Measurements from ENCODE around the gene TMEM91.
A peak's percentile ranks its signal among the peaks of the same experiment; 100 is the strongest.
"Not testable (repeated sequence)": the region's sequence is repeated elsewhere in the genome, so short reads cannot be mapped to it uniquely, and the experiment has no call there.

TMEM91 gene

GRCh38 chr19:41373993-41374392 lies 2.3 kb upstream of the TMEM91 start:
- no peak for DNase-seq (ENCODE audit: low spot score)
- FAIRE-seq, result no peak

- FAIRE-seq, result no peak
Measured at GRCh38 chr19:41376998-41377365, 649 bp downstream of the TMEM91 start.

DNA sequence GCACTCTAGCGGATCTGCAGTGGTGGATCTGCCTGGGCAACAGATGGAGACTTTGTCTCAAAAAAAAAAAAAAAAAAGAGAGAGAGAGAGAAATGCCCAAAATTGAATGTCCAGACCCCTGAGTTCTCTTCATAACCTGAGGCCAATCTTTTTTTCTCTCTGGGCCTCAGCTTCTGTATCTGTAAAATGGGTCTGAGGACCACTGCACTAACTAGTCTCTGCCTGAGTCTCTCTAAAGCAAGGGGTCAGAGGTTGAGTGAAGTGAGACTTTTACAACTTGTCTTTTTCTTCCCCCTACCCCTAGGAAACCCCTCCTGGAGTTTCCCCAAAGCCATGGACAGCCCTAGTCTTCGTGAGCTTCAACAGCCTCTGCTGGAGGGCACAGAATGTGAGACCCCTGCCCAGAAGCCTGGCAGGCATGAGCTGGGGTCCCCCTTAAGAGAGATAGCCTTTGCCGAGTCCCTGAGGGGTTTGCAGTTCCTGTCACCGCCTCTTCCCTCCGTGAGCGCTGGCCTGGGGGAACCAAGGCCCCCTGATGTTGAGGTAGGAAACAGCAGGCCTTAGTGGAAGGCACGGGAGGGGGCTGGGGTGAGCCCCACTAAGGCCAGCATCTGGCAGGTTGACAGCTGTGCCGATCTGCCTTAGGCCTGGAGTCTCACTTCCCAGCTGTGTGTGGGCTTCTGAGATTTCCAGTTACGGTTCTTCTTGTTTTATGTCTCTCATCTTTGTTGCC lies 1.8 kb downstream of the TMEM91 start:
- DNase-seq (ENCODE audit: low spot score) (no peak), FAIRE-seq (no peak)

More at GRCh38 chr19:41376998-41377365, 649 bp downstream of the TMEM91 start:
- DNase-seq (ENCODE audit: low spot score), result no peak

- not testable (repeated sequence) for DNase-seq (ENCODE audit: low spot score); FAIRE-seq
Measured at GRCh38 chr19:41381536-41381935, 5.2 kb downstream of the TMEM91 start.

GRCh38 chr19:41384351-41384750 lies 8.0 kb downstream of the TMEM91 start:
- peak; percentile 23 for DNase-seq (ENCODE audit: low spot score)

DNA sequence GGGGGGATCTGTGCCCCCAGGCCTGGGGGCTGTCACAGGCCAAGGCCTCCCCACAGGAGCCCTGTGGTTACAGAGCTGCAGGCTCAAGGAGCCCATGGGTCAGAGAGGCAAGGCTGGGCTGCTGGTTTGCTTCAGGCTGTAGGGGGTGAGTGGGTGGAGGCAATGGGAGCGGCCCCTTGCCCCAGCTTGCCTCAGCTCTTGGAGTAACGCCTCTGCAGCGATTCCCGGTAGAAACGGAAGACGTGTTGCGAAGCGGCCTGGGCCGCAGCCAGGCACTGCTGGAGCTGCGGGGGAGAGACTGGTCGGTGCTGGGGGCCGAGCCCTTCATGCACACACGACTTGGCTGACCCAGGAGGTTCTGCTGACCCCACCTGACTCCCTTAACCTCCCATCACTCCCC lies 10.1 kb downstream of the TMEM91 start:
- DNase-seq (ENCODE audit: low spot score), result no peak
- FAIRE-seq, result no peak

More at GRCh38 chr19:41384351-41384750, 8.0 kb downstream of the TMEM91 start:
- FAIRE-seq, result peak; percentile 34

- DNase-seq (ENCODE audit: low spot score) (no peak), FAIRE-seq (no peak)
Measured at GRCh38 chr19:41391618-41392017, 15.3 kb downstream of the TMEM91 start.

GRCh38 chr19:41392775-41393174 lies 16.4 kb downstream of the TMEM91 start:
- FAIRE-seq (no peak), DNase-seq (ENCODE audit: low spot score) (no peak)

DNA sequence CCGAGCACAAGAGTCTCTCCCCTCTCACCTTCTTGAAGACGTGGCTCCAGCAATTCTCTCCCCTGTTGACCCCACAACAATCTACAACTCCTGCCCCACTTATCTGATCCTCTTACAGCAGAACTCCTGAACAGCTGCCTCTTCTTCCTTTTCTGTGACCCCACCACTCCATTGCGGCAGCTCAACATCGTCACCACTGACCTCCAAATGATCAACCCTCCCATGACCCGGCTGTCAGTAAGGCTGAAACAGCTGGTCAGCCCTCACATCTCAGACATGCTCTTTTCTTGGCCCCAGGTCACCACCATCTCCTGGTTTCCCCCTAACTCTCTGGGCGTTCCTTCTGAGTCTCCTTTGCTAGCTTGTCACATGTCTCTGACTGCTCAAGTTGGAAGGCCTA lies 19.0 kb downstream of the TMEM91 start:
- FAIRE-seq, result no peak
- no peak for DNase-seq (ENCODE audit: low spot score)

GRCh38 chr19:41397086-41398049 lies 21.0 kb downstream of the TMEM91 start, which contains the start of the genes BCKDHA and EXOSC5:
TSS of gene BCKDHA (plus strand) at chr19:41397818. CDS start at chr19:41397828, 10 bp downstream.
TSS of gene EXOSC5 (minus strand) at chr19:41397359. CDS start at chr19:41397328, 31 bp downstream.
- peak; percentile 98 for DNase-seq (ENCODE audit: low spot score)
- FAIRE-seq, result peak; percentile 87

DNA sequence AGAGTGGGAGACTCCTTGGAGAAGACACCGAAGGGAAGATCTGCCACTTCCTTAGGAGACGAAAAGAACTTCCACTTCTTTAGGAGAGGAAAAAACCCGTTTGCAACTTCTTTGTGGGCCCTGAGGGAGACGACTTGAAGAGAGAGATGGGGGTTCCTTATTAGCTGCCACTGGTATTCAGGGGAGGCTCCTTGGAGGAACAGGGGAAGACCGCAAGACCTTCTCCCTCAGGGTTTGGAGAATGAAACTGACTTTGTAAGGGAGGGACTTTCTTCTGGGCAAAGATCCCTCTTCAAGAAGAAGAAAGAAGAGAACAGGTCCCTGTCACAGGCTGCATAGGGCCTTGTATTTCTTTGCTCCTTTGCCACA lies 21.7 kb downstream of the TMEM91 start:
- FAIRE-seq (no peak), DNase-seq (ENCODE audit: low spot score) (no peak)

GRCh38 chr19:41398598-41398997 lies 22.3 kb downstream of the TMEM91 start:
- no peak for DNase-seq (ENCODE audit: low spot score)
- no peak for FAIRE-seq

DNA sequence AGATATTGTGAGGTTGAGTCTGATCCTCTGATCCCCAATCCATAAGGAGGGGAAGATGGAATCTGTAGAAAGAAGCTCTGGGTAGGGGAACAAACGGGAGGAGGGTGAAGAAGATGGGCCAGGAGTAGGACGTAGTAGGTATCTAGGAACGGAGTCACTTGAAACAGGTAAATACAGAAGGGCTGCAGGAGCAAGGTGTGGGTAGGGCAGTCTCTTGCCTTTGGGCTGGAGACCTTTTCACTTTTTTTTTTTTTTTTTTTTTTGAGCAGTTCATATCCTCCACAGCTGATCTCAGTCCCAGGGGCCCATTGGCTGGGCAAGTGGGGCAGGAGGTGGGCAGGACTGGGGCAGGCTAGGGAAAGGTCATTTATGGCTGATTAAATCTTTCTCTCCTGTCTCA lies 22.8 kb downstream of the TMEM91 start:
- no peak for FAIRE-seq
- DNase-seq (ENCODE audit: low spot score), result no peak

GRCh38 chr19:41399525-41399924 lies 23.2 kb downstream of the TMEM91 start:
- no peak for DNase-seq (ENCODE audit: low spot score)
- FAIRE-seq, result no peak

- FAIRE-seq, result no peak
- no peak for DNase-seq (ENCODE audit: low spot score)
Measured at GRCh38 chr19:41401483-41401882, 25.1 kb downstream of the TMEM91 start.

GRCh38 chr19:41402010-41402409 lies 25.7 kb downstream of the TMEM91 start:
- DNase-seq (ENCODE audit: low spot score) (no peak), FAIRE-seq (no peak)

DNA sequence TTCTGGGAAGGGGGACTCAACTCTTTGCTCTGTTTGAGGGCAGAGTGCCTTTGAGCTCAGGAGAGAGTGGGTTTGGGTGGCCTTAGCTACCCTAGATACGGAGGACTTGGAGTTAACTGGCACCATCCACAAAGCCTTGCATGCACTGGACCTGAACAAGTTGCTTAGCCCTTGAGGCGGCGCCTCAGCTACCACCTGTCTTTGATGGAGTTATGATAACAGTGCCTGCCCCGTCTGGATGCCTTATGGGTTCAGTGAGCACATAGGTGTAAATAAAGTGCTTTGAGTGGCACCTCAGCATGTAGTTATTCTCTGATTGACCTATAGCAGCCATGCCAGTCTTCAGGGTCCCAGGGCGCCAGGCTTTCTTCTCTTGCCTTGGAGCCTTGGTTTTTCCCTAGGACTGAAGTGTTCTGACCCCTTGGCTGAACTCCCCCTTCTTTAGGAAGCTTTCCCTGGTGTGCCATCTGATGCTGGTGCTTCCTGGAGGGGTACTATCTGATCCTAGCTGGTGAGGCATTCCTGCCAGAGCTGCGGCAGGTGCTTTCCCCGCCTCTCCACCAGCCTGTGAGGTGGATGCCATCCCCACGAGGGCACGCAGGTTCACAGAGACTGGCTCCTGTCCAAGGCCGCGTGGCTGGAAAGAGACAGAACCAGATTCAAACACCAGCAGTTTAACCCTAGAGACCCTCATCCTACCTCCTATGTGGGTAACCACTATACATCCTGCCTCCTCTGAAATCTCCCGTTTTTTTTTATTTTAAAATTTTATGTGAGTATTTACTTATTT lies 27.0 kb downstream of the TMEM91 start:
- FAIRE-seq (no peak), DNase-seq (ENCODE audit: low spot score) (no peak)

DNA sequence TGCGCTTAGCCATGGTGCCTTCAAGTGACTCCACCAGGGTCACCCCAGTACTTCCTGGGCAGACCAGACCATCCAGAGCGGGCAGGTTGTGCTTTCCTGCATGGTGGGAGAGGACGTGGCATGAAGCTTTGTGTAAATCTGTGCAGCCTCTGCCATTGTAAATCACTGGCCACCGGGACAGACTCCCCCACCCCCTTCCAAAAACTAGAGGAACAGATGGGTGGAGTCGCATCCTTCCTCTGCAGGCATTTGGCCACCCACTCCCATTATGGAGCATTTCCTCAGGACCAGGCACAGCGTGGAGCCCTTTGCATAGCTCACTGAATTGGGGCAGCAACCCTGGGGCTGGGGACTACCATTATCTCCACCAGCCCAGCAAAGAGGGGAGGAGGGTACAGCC lies 29.4 kb downstream of the TMEM91 start:
- FAIRE-seq (no peak), DNase-seq (ENCODE audit: low spot score) (no peak)

GRCh38 chr19:41407271-41407670 lies 30.9 kb downstream of the TMEM91 start:
- DNase-seq (ENCODE audit: low spot score) (peak; percentile 69), FAIRE-seq (peak; percentile 52)

DNA sequence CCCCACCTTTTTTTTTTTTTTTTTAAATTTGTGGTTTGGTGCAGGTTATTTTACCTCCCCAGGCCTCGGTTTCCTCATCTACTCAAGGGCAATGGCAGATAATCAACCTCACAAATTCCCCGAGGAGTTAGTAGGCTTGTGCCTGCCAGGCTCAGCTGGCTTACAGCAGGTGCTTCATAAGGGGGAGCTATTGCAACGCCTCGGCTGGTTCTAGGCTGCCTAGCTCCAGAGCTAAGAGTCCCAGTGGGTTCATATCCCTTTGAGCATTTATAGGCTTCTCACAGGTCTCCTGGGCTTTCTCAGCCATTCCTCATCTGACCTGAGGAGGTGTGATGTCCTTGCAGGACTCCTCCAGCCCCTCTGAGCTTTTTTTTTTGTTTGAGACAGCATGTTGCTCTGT lies 31.9 kb downstream of the TMEM91 start:
- FAIRE-seq (no peak), DNase-seq (ENCODE audit: low spot score) (no peak)

DNA sequence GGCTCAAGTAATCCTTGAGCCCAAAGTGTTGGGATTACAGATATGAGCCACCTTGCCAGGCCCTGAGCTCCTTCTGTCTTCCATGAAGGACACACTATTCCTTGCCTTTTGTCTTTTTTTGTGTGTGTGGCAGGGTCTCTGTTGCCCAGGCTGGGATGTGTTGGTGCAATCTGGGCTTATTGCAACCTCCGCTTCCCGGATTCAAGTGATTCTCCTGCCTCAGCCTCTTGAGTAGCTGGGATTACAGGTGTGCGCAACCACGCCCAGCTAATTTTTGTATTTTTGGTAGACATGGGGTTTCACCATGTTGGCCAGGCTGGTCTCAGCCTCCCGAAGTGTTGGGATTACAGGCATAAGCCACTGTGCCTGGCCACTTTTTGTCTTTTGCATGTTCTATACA lies 32.5 kb downstream of the TMEM91 start:
- not testable (repeated sequence) for DNase-seq (ENCODE audit: low spot score); FAIRE-seq
